HG03565 (cell line): ENCODE data around the gene KCNJ2.

ENCODE experiments used
- ATAC-seq: cut with Tn5 transposase; IDR thresholded peaks from one replicate; pipeline ENCODE4 v1.9.1; 2021; ENCODE audit warnings: mild to moderate bottlenecking, moderate library complexity; ENCODE audit not compliant: unreplicated experiment

The KCNJ2 gene

GRCh38 chr17:70158180-70158579, 11.2 kb upstream of the KCNJ2 start:
- ATAC-seq, result no peak

- ATAC-seq, result no peak
Observed at GRCh38 chr17:70158591-70158990, 10.7 kb upstream of the KCNJ2 start.

- no peak for ATAC-seq
Observed at GRCh38 chr17:70159980-70160379, 9.4 kb upstream of the KCNJ2 start.

GRCh38 chr17:70161519-70161918, 7.8 kb upstream of the KCNJ2 start:
- no peak for ATAC-seq

- no peak for ATAC-seq
Observed at GRCh38 chr17:70165383-70165782, 3.9 kb upstream of the KCNJ2 start.

GRCh38 chr17:70166615-70167014, 2.7 kb upstream of the KCNJ2 start:
- ATAC-seq, result no peak

- no peak for ATAC-seq
Observed at GRCh38 chr17:70168044-70168976, 1.0 kb upstream of the KCNJ2 start.

GRCh38 chr17:70169709-70170597, 621 bp downstream of the KCNJ2 start:
- no peak for ATAC-seq

- no peak for ATAC-seq
Observed at GRCh38 chr17:70171159-70171558, 1.8 kb downstream of the KCNJ2 start.

- ATAC-seq, result no peak
Observed at GRCh38 chr17:70172449-70172848, 3.1 kb downstream of the KCNJ2 start.

- no peak for ATAC-seq
Observed at GRCh38 chr17:70172923-70173322, 3.6 kb downstream of the KCNJ2 start.

- ATAC-seq, result no peak
Observed at GRCh38 chr17:70173681-70174080, 4.3 kb downstream of the KCNJ2 start.

GRCh38 chr17:70181376-70181775, 12.0 kb downstream of the KCNJ2 start:
- ATAC-seq, result no peak

GRCh38 chr17:70181866-70182265, 12.5 kb downstream of the KCNJ2 start:
- no peak for ATAC-seq

GRCh38 chr17:70183508-70183907, 14.2 kb downstream of the KCNJ2 start:
- ATAC-seq, result no peak

GRCh38 chr17:70184207-70184606, 14.9 kb downstream of the KCNJ2 start:
- ATAC-seq, result no peak

- ATAC-seq, result no peak
Observed at GRCh38 chr17:70184770-70185169, 15.4 kb downstream of the KCNJ2 start.

GRCh38 chr17:70185285-70185684, 16.0 kb downstream of the KCNJ2 start:
- ATAC-seq, result no peak

- no peak for ATAC-seq
Observed at GRCh38 chr17:70187383-70187782, 18.1 kb downstream of the KCNJ2 start.

- no peak for ATAC-seq
Observed at GRCh38 chr17:70190959-70191805, 21.9 kb downstream of the KCNJ2 start.

- no peak for ATAC-seq
Observed at GRCh38 chr17:70195091-70195490, 25.8 kb downstream of the KCNJ2 start.
